PC-9 (cell line): ENCODE data around the gene SPPL3. TPM values are rescaled to one million over a fixed set of nuclear protein-coding genes. Genes with fewer than 3 reads are reported as not detected.

ENCODE experiments used
- BruUV-seq: library from RNA; stranded (reverse); fragments of 400-500 nt; replicated peaks from 2 replicates; lab custom pipeline; 2021; lab: Mats Ljungman, UMichigan
- CTCF ChIA-PET: fragments of 300-600 bp; sonication (Branson Sonifier 250); formaldehyde crosslinking; loops from one replicate; lab custom pipeline; 2022; ENCODE audit warnings: antibody characterized with exemption; lab: Charles Lee
- POLR2A ChIA-PET: fragments of 300-600 bp; sonication (Branson Sonifier 250); formaldehyde crosslinking; loops from one replicate; lab custom pipeline; 2022; ENCODE audit warnings: antibody characterized with exemption; ENCODE audit not compliant: unreplicated experiment; lab: Charles Lee
- DNase-seq, 2 experiments: peaks; one replicate each; pipeline versions ENCODE4 v3.0.0 to v3.0.0-alpha.2; 2015 to 2022; ENCODE audit warnings: mixed read lengths in 1 of 2
- H2AFZ ChIP-seq: fragments of 200-600 bp; sonication (generic); 2 replicates; pipeline ENCODE4 v1.8.1; 2017; ENCODE audit warnings: antibody characterized with exemption
- H3F3A ChIP-seq: fragments of 200-600 bp; sonication (generic); 2 replicates; pipeline ENCODE4 v1.8.1; 2017; ENCODE audit warnings: antibody characterized with exemption, mild to moderate bottlenecking, low read depth; ENCODE audit not compliant: insufficient read depth
- H3K27ac ChIP-seq: fragments of 200-600 bp; sonication (generic); 2 replicates; pipeline ENCODE4 v1.6.1; 2016; ENCODE audit warnings: mixed run types
- H3K27me3 ChIP-seq: fragments of 200-600 bp; sonication (generic); 2 replicates; pipeline ENCODE4 v1.6.1; 2016; ENCODE audit warnings: low read depth, mixed run types; ENCODE audit not compliant: insufficient read depth
- H3K36me3 ChIP-seq: fragments of 200-600 bp; sonication (generic); 2 replicates; pipeline ENCODE4 v1.6.1; 2016; ENCODE audit warnings: low read depth, mixed run types
- H3K4me1 ChIP-seq: fragments of 200-600 bp; sonication (generic); replicated peaks from 2 replicates; pipeline ENCODE4 v1.6.1; 2016; ENCODE audit warnings: mixed run types; ENCODE audit not compliant: insufficient read depth
- H3K4me2 ChIP-seq: fragments of 200-600 bp; sonication (generic); 2 replicates; pipeline ENCODE4 v1.6.1; 2017; ENCODE audit warnings: mixed run types
- H3K4me3 ChIP-seq: fragments of 200-600 bp; sonication (generic); 2 replicates; pipeline ENCODE4 v1.6.1; 2016; ENCODE audit warnings: mixed run types
- H3K79me2 ChIP-seq: fragments of 200-600 bp; sonication (generic); 2 replicates; pipeline ENCODE4 v1.6.1; 2017; ENCODE audit warnings: low read depth, mixed run types
- H3K9me2 ChIP-seq: fragments of 200-600 bp; sonication (generic); 2 replicates; pipeline ENCODE4 v1.8.1; 2017; ENCODE audit warnings: mild to moderate bottlenecking; ENCODE audit not compliant: insufficient read depth
- H3K9me3 ChIP-seq: fragments of 200-600 bp; sonication (generic); 2 replicates; pipeline ENCODE4 v1.8.1; 2016; ENCODE audit warnings: low read depth; ENCODE audit not compliant: insufficient read depth
- H4K20me1 ChIP-seq: fragments of 200-600 bp; sonication (generic); 2 replicates; pipeline ENCODE4 v1.8.1; 2017; ENCODE audit not compliant: insufficient read depth
- CTCF ChIP-seq: fragments of 200-600 bp; sonication (generic); conservative IDR thresholded peaks from 2 replicates; pipeline ENCODE4 v1.6.1; 2017; ENCODE audit warnings: mixed run types, antibody characterized with exemption, mild to moderate bottlenecking, moderate library complexity
- EZH2 ChIP-seq: fragments of 200-600 bp; sonication (generic); IDR thresholded peaks from 2 replicates; pipeline ENCODE4 v1.8.0; 2017; ENCODE audit warnings: antibody characterized with exemption, low read depth
- intact Hi-C: fragments of 100-400 bp; cut with micrococcal nuclease; formaldehyde crosslinking; loops from one replicate; pipeline ENCODE4 v1.10.0; 2022; ENCODE audit not compliant: unreplicated experiment
- total RNA-seq: library from RNA; stranded (reverse); gene quantifications from 2 replicates; pipeline ENCODE4 v1.2.3, GENCODE V29; 2021

Gene SPPL3
- total RNA-seq, 1 experiment from 2014 or later, result 44.7 TPM

GRCh38 chr12:120749256-120749655 lies 154.9 kb downstream of the SPPL3 start:
- Histone ChIP-seq H3K9me2 (no peaks in the 10 kb centered on the region), H3K36me3 (no peaks in the 10 kb centered on the region), H3K4me2 (no peak overlapping the region), H3K9me3 (no peaks in the 10 kb centered on the region), H3K79me2 (no peaks in the 10 kb centered on the region), H3F3A (no peaks in the 10 kb centered on the region), H4K20me1 (no peaks in the 10 kb centered on the region), H3K4me3 (no peak overlapping the region), H3K4me1 (no peaks in the 10 kb centered on the region), H3K27ac (no peak overlapping the region), H2AFZ (no peak overlapping the region), H3K27me3 (no peaks in the 10 kb centered on the region)
- intact Hi-C loops, result no loop called here
- POLR2A ChIA-PET, result no interaction called here
- CTCF ChIA-PET, result no interaction called here
- TF ChIP-seq CTCF (no peak), EZH2 (no peak)
- DNase-seq, result no peak
- no TSS peak for BruUV-seq

GRCh38 chr12:120748242-120748641 lies 155.9 kb downstream of the SPPL3 start:
- ChIA-PET POLR2A (no interaction called here), CTCF (interaction anchor here (0.5 kb wide), 1 partner anchor 547 kb away, joined by 3 read pairs; the partner anchor contains the start of gene RPLP0)
- Histone ChIP-seq H3K79me2 (no peaks in the 10 kb centered on the region), H3K4me1 (no peaks in the 10 kb centered on the region), H3K27me3 (no peaks in the 10 kb centered on the region), H3K4me2 (no peak overlapping the region), H2AFZ (no peak overlapping the region), H4K20me1 (no peaks in the 10 kb centered on the region), H3K9me2 (no peaks in the 10 kb centered on the region), H3K9me3 (no peaks in the 10 kb centered on the region), H3K36me3 (no peaks in the 10 kb centered on the region), H3K27ac (no peak overlapping the region), H3K4me3 (no peak overlapping the region), H3F3A (no peaks in the 10 kb centered on the region)
- intact Hi-C loops, result no loop called here
- DNase-seq, result no peak
- TF ChIP-seq EZH2, result no peak
- TF ChIP-seq CTCF, result no peak
- no TSS peak for BruUV-seq

GRCh38 chr12:120744922-120745493 lies 159.2 kb downstream of the SPPL3 start:
- H3K79me2 ChIP-seq, result no peaks in the 10 kb centered on the region
- H3K27me3 ChIP-seq, result no peaks in the 10 kb centered on the region
- DNase-seq, result no peak
- H4K20me1 ChIP-seq, result no peaks in the 10 kb centered on the region
- H3K36me3 ChIP-seq, result no peaks in the 10 kb centered on the region
- no peak overlapping the region for H3K27ac ChIP-seq
- ChIA-PET POLR2A (no interaction called here), CTCF (interaction anchor here (0.7 kb wide), 1 partner anchor 92 kb away, joined by 3 read pairs; no protein-coding TSS in a partner anchor)
- H2AFZ ChIP-seq, result no peak overlapping the region
- TF ChIP-seq EZH2 (no peak), CTCF (no peak)
- H3K9me3 ChIP-seq, result no peaks in the 10 kb centered on the region
- no peaks in the 10 kb centered on the region for H3K4me1 ChIP-seq
- H3K9me2 ChIP-seq, result no peaks in the 10 kb centered on the region
- no peak overlapping the region for H3K4me2 ChIP-seq
- no peaks in the 10 kb centered on the region for H3F3A ChIP-seq
- intact Hi-C loops, result no loop called here
- no TSS peak for BruUV-seq
- H3K4me3 ChIP-seq, result no peak overlapping the region
